ENCODE data around the gene CACNG1. TPM values are rescaled to one million over a fixed set of nuclear protein-coding genes. Genes with fewer than 3 reads are reported as not detected.
"Not testable (repeated sequence)": the region's sequence is repeated elsewhere in the genome, so short reads cannot be mapped to it uniquely, and the experiment has no call there.

Gene CACNG1
- total and polyA plus RNA-seq, 5 experiments from 2014 or later: not detected

GRCh38 chr17:67096609-67097008, 52.3 kb downstream of the CACNG1 start:
- Mint-ChIP-seq H3K9me3 (no peaks in the 10 kb centered on the region), H3K36me3 (peaks cover 0 to 63% (median 24%) of the 10 kb centered on the region in 3 donors), H3K27ac (peak overlapping the region in 2 of 10 donors; percentile 17 to 33), H3K4me3 (peak overlapping the region in 1 of 10 donors; percentile 15), H3K4me1 (peaks cover 13 to 58% (median 47%) of the 10 kb centered on the region in 4 donors), H3K27me3 (no peaks in the 10 kb centered on the region)
- no peak for DNase-seq
- no peak for ATAC-seq
- POLR2A ChIA-PET: no interaction called here

GRCh38 chr17:67098006-67098405, 53.7 kb downstream of the CACNG1 start:
- ATAC-seq: no peak
- Mint-ChIP-seq H3K27ac (no peak overlapping the region), H3K4me3 (no peak overlapping the region), H3K9me3 (no peaks in the 10 kb centered on the region), H3K36me3 (peaks cover 0 to 67% (median 28%) of the 10 kb centered on the region in 3 donors), H3K4me1 (peaks cover 17 to 62% (median 50%) of the 10 kb centered on the region in 4 donors), H3K27me3 (no peaks in the 10 kb centered on the region)
- DNase-seq: no peak
- POLR2A ChIA-PET: no interaction called here

- H3K9me3 Mint-ChIP-seq, H3K27me3 Mint-ChIP-seq, POLR2A ChIA-PET, DNase-seq, H3K4me3 Mint-ChIP-seq, H3K27ac Mint-ChIP-seq, ATAC-seq: not testable (repeated sequence)
- H3K4me1 Mint-ChIP-seq: peaks cover 16 to 47% (median 35%) of the 10 kb centered on the region in 4 donors
- H3K36me3 Mint-ChIP-seq: peaks cover 10 to 88% (median 46%) of the 10 kb centered on the region in 3 donors
Measured at GRCh38 chr17:67104641-67105040, 60.3 kb downstream of the CACNG1 start.

GRCh38 chr17:67105213-67105612, 60.9 kb downstream of the CACNG1 start:
- ATAC-seq (no peak), DNase-seq (no peak)
- Mint-ChIP-seq H3K27me3 (no peaks in the 10 kb centered on the region), H3K36me3 (peaks cover 10 to 90% (median 46%) of the 10 kb centered on the region in 3 donors), H3K4me1 (peaks cover 16 to 43% (median 34%) of the 10 kb centered on the region in 4 donors), H3K9me3 (no peaks in the 10 kb centered on the region), H3K4me3 (no peak overlapping the region), H3K27ac (peak overlapping the region in 1 of 10 donors; percentile 26)
- POLR2A ChIA-PET: no interaction called here

Other genes starting within 250 kb of the CACNG1 start
- gene CACNG5, start 209.4 kb upstream of the CACNG1 start, total RNA-seq: not detected
- gene CACNG5, start 209.4 kb upstream of the CACNG1 start, polyA plus RNA-seq: not detected
- gene CACNG4, start 79.8 kb upstream of the CACNG1 start, total RNA-seq: not detected
- gene CACNG4, start 79.8 kb upstream of the CACNG1 start, polyA plus RNA-seq: not detected
- gene HELZ, start 200.6 kb downstream of the CACNG1 start, total RNA-seq: 10 to 100 TPM; 69.0 to 75.1 TPM
- 10 to 100 TPM; 43.0 to 48.6 (median 45.8) TPM for gene HELZ, start 200.6 kb downstream of the CACNG1 start, polyA plus RNA-seq